Panc1 (cell line): ENCODE results near the gene DLG2. TPM values are rescaled to one million over a fixed set of nuclear protein-coding genes. Genes with fewer than 3 reads are reported as not detected.

Source experiments
- ATAC-seq: fragments of 200-7000 bp; cut with Tn5 transposase; 2 replicates; pipeline ENCODE4 v1.9.1; 2020; ENCODE audit warnings: mild to moderate bottlenecking, moderate library complexity
- BruUV-seq: library from RNA; stranded (reverse); fragments of 400-500 nt; replicated peaks from 2 replicates; lab custom pipeline; 2021; lab: Mats Ljungman, UMichigan
- CTCF ChIA-PET: fragments of 300-600 bp; sonication (Branson Sonifier 250); formaldehyde crosslinking; loops from one replicate; lab custom pipeline; 2022; ENCODE audit warnings: antibody characterized with exemption; lab: Charles Lee
- POLR2A ChIA-PET: fragments of 300-600 bp; sonication (Branson Sonifier 250); formaldehyde crosslinking; loops from one replicate; lab custom pipeline; 2022; ENCODE audit warnings: antibody characterized with exemption; lab: Charles Lee
- DNase-seq: peaks from one replicate; pipeline ENCODE4 v3.0.0-alpha.2; 2010; ENCODE audit warnings: low read depth, low spot score
- H3K27ac ChIP-seq: 2 replicates; pipeline ENCODE4 v1.5.1; 2011; ENCODE audit warnings: mild to moderate bottlenecking, low read length, inconsistent platforms
- H3K27me3 ChIP-seq: fragments of 200-500 bp; sonication (Bioruptor generic); 2 replicates; pipeline ENCODE4 v1.6.0; 2014; ENCODE audit warnings: low read length, inconsistent platforms; ENCODE audit not compliant: control insufficient read depth, insufficient read depth
- H3K36me3 ChIP-seq: fragments of 200-500 bp; sonication (Bioruptor generic); 2 replicates; pipeline ENCODE4 v1.5.1; 2014; ENCODE audit warnings: inconsistent platforms, mild to moderate bottlenecking, low read length, moderate library complexity; ENCODE audit not compliant: control insufficient read depth, insufficient read depth
- H3K4me1 ChIP-seq: 2 replicates; pipeline ENCODE4 v1.5.1; 2011; ENCODE audit warnings: inconsistent platforms, mild to moderate bottlenecking, low read length, moderate library complexity; ENCODE audit not compliant: control insufficient read depth, insufficient read depth
- H3K4me3 ChIP-seq, 2 experiments: 2 replicates each; pipeline ENCODE4 v1.5.1; 2011 to 2012; ENCODE audit warnings: low read depth in 2 of 2, low read length in 2 of 2, mild to moderate bottlenecking in 2 of 2, inconsistent platforms in 1 of 2, moderate library complexity in 1 of 2
- H3K9me3 ChIP-seq: fragments of 200-500 bp; sonication (Bioruptor generic); 2 replicates; pipeline ENCODE4 v1.5.1; 2014; ENCODE audit warnings: low read depth, mild to moderate bottlenecking, inconsistent platforms, low read length, moderate library complexity; ENCODE audit not compliant: control insufficient read depth, insufficient read depth
- POLR2AphosphoS5 ChIP-seq: IDR thresholded peaks from 2 replicates; pipeline ENCODE4 v1.6.1; 2012; ENCODE audit warnings: mild to moderate bottlenecking, low read depth, low read length, moderate library complexity
- SIN3A ChIP-seq: IDR thresholded peaks from 2 replicates; pipeline ENCODE4 v1.6.1; 2012; ENCODE audit warnings: low read depth, mild to moderate bottlenecking, low read length, moderate library complexity, borderline replicate concordance; ENCODE audit not compliant: insufficient read depth
- TCF7L2 ChIP-seq: IDR thresholded peaks from 2 replicates; pipeline ENCODE4 v1.6.1; 2011; ENCODE audit warnings: mild to moderate bottlenecking, low read depth, low read length, inconsistent platforms
- in situ Hi-C: cut with HindIII; loops from 2 replicates; pipeline ENCODE4 v1.10.0; 2016; ENCODE audit warnings: low sequenced_read_pairs, low pct_unique_long_range_greater_than_20kb
- intact Hi-C: fragments of 100-400 bp; cut with micrococcal nuclease; formaldehyde crosslinking; loops from one replicate; pipeline ENCODE4 v1.10.0; 2022; ENCODE audit not compliant: unreplicated experiment
- total RNA-seq: library from RNA; stranded (reverse); gene quantifications from one replicate; pipeline ENCODE4 v1.2.1, GENCODE V29; 2021; ENCODE audit not compliant: unreplicated experiment
- TF ChIP-seq, protein P1 (sequence below), 2 experiments: IDR thresholded peaks; 2 replicates each; pipeline ENCODE4 v1.6.1; 2011 to 2012; ENCODE audit warnings: low read depth in 2 of 2, control low read depth in 1 of 2, low read length in 1 of 2, mild to moderate bottlenecking in 1 of 2, moderate library complexity in 1 of 2; ENCODE audit not compliant: insufficient read depth in 1 of 2
- TF ChIP-seq, protein P2 (sequence below): fragments of 450-650 bp; IDR thresholded peaks from 2 replicates; pipeline ENCODE4 v1.5.1; 2017; ENCODE audit warnings: mild to moderate bottlenecking

DLG2 gene
- total RNA-seq, 1 experiment from 2014 or later, result 4.2 TPM

DNA sequence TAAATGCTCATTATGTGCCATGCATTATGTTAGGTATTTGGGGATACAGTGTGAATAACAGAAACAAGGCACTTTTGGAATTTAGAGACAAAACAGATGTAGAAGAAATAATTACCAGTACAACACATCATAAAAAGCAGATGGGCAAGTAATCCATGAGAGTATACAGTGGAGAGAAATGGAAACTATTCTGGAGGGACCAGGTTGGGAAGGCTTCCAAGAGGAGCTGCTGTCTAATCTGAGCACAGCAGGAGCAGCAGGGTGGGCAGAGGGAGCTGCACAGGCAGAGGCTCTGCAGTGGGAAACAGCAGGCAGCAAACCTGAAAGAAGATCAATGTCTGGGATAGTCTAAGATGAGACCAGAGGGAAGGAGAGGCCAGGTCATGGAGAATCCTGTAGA, 2072.3 kb downstream of the DLG2 start:
- Histone ChIP-seq H3K27ac (no peak overlapping the region), H3K4me1 (no peaks in the 10 kb centered on the region), H3K36me3 (no peaks in the 10 kb centered on the region), H3K27me3 (no peaks in the 10 kb centered on the region; the same call in 1 of the 2 replicates), H3K9me3 (no peaks in the 10 kb centered on the region), H3K4me3 (no peak overlapping the region)
- in situ Hi-C loops, result no loop called here
- ChIA-PET CTCF (no interaction called here), POLR2A (no interaction called here)
- ATAC-seq (no peak), DNase-seq (no peak)
- TF ChIP-seq, protein P1, sequence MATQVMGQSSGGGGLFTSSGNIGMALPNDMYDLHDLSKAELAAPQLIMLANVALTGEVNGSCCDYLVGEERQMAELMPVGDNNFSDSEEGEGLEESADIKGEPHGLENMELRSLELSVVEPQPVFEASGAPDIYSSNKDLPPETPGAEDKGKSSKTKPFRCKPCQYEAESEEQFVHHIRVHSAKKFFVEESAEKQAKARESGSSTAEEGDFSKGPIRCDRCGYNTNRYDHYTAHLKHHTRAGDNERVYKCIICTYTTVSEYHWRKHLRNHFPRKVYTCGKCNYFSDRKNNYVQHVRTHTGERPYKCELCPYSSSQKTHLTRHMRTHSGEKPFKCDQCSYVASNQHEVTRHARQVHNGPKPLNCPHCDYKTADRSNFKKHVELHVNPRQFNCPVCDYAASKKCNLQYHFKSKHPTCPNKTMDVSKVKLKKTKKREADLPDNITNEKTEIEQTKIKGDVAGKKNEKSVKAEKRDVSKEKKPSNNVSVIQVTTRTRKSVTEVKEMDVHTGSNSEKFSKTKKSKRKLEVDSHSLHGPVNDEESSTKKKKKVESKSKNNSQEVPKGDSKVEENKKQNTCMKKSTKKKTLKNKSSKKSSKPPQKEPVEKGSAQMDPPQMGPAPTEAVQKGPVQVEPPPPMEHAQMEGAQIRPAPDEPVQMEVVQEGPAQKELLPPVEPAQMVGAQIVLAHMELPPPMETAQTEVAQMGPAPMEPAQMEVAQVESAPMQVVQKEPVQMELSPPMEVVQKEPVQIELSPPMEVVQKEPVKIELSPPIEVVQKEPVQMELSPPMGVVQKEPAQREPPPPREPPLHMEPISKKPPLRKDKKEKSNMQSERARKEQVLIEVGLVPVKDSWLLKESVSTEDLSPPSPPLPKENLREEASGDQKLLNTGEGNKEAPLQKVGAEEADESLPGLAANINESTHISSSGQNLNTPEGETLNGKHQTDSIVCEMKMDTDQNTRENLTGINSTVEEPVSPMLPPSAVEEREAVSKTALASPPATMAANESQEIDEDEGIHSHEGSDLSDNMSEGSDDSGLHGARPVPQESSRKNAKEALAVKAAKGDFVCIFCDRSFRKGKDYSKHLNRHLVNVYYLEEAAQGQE (IDR thresholded peaks at IDR 0.05; ENCODE audit: insufficient read depth in 1 of 2, low read depth in 2 of 2, low read length in 1 of 2), result no peak
- TF ChIP-seq, protein P2, sequence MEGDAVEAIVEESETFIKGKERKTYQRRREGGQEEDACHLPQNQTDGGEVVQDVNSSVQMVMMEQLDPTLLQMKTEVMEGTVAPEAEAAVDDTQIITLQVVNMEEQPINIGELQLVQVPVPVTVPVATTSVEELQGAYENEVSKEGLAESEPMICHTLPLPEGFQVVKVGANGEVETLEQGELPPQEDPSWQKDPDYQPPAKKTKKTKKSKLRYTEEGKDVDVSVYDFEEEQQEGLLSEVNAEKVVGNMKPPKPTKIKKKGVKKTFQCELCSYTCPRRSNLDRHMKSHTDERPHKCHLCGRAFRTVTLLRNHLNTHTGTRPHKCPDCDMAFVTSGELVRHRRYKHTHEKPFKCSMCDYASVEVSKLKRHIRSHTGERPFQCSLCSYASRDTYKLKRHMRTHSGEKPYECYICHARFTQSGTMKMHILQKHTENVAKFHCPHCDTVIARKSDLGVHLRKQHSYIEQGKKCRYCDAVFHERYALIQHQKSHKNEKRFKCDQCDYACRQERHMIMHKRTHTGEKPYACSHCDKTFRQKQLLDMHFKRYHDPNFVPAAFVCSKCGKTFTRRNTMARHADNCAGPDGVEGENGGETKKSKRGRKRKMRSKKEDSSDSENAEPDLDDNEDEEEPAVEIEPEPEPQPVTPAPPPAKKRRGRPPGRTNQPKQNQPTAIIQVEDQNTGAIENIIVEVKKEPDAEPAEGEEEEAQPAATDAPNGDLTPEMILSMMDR, result no peak
- no peak for TF ChIP-seq TCF7L2
- TF ChIP-seq SIN3A, result no peak
- TF ChIP-seq POLR2AphosphoS5, result no peak
- intact Hi-C loops, result no loop called here
- BruUV-seq, result no TSS peak

GRCh38 chr11:83549984-83550667, 2077.0 kb downstream of the DLG2 start:
- no peaks in the 10 kb centered on the region for H3K4me1 ChIP-seq
- POLR2A ChIA-PET, result no interaction called here

More at GRCh38 chr11:83549984-83550667, 2077.0 kb downstream of the DLG2 start:
- no TSS peak for BruUV-seq
- Histone ChIP-seq H3K27ac (no peak overlapping the region), H3K27me3 (no peaks in the 10 kb centered on the region; the same call in 1 of the 2 replicates), H3K4me3 (no peak overlapping the region), H3K9me3 (no peaks in the 10 kb centered on the region), H3K36me3 (no peaks in the 10 kb centered on the region)
- in situ Hi-C loops (no loop called here), intact Hi-C loops (no loop called here)
- DNase-seq, result no peak
- CTCF ChIA-PET, result no interaction called here
- no peak for ATAC-seq
- TF ChIP-seq SIN3A (no peak), TCF7L2 (no peak), POLR2AphosphoS5 (no peak)
- TF ChIP-seq, protein P1 (IDR thresholded peaks at IDR 0.05; ENCODE audit: insufficient read depth in 1 of 2, low read depth in 2 of 2, low read length in 1 of 2), result no peak
- TF ChIP-seq, protein P2, result no peak
